EL (cell line): ENCODE results near the gene PHACTR3.

Experiments used
- DNase-seq: peaks from one replicate; pipeline ENCODE4 v3.0.0-alpha.2; 2016

The PHACTR3 gene

DNA sequence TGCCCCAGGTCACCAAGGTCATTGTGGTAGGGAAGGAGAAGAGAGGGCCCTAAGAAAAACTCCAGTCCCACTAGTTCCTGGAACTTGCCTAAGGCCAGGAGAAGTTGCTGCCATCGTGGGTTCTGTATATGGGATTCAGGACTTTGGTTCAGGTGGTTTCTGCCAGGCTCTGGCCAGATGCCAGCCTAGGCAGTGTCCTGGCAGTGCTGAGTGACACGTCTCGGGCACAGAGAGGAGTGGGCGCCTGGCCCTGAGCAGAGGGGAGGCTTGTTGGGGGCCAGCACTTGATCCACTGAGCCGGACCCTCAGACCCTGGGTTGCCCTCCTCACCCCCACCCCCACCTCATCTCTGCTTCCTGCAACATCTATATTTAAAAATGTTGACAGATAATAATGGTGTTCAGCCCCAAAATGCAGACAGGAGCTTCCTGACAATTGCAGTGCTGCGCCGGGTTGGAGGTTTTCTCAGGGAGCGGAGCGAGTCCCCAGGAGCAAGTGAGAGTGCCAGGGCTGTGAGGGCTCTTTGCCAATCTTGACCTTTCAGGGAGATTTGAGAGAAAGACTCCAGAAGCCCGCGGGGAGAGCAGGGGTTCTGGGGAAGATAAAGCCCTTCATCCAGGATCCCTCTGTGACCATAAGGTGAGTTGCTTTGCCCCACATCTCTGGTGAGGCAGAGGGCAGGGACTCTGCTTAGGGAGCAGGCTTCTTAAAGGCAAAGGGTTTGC is 71.9 kb downstream of the PHACTR3 start:
- DNase-seq = no peak

DNA sequence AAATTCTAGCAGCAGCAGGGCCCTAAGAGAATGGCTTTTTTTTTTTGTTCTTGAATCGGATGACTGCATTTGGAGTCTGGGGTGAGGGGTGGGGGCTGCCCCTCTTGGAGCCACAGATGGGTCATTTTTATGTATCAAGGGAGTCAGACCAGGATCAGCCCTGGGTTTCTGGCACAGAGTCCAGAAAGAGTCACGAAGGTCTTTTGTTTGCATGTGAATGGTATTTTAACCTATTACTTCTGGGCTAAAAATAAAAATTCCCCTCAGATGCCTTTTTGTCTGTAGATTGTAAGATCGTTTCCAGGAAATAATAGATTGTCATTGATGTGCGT is 72.5 kb downstream of the PHACTR3 start:
- DNase-seq = no peak

DNA sequence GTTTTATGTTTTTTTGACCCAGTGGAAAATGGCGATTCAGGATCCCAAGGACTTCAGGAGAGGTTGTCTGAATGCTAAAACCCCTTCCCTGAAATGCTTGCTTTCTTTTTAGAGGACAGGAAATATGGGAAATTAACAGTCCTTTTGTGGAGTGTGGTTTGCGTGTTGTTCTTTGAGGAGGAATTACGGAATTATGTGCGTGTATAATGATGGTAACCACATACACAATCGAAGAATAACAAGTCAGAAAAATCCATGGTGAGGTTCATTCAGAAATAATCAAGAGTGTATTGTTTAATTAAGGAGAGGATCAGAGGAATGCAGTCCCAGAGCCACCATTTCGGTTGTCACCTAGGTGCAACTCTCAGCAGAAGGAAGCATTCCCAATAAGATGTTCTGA is 73.2 kb downstream of the PHACTR3 start:
- DNase-seq = no peak

DNA sequence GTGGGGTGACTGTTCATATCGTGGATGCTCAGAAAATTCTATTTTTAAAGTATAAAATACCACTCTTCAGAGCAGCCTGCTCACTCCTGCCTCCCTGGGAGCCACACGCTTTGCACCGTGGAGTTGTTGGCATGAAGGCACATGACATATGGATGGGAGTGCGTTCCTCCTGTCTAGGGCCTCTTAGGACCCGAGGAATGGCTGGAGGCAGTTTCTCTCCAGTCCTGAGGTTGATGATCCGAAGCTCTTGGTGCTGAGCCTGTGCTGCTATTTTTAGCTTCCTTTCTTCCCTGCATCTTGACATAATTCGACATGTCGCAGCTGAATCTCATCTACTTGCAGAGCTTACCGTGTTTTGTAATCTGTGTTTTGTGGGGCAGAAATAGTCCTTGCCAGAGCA is 73.9 kb downstream of the PHACTR3 start:
- no peak for DNase-seq

DNA sequence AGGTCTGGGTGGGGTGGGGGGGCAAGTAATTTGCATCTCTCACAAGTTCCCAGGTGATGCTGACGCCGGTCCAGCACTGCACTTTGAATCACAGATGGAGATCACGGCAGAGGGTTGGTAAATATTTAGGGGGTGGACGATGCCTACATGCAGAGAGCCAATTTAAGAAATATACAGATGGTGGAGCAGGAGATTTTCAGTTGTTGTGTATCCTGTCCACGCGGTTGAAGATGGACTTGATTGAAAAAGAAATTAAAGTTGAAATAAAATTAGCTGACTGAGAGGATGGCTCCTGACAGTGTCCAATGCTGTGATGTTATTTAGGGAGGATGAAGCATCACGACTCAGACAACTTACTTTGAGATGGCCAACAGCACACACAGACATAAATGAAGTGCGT is 74.6 kb downstream of the PHACTR3 start:
- no peak for DNase-seq

DNA sequence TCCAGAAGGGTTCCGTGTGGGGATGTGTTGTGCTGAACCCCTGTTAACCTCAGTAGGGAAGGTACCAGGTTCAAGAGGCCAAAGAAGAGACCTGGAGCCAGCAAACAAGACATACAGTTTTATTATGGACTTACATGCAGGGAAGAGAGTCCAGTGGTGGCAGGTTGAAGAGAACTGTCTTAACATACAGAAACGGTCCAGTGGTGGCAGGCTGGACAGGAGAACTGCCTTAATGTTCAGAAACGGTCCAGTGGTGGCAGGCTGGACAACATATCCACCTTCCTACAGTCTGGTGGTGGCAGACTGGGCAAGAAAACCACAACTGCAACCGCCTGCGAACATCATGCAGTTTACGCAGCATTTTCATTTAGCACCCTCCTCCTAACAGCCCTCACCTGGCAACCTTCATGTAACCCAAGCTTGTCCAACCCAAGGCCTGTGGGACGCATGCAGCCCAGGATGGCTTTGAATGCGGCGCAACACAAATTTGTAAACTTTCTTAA is 75.9 kb downstream of the PHACTR3 start:
- no peak for DNase-seq

DNA sequence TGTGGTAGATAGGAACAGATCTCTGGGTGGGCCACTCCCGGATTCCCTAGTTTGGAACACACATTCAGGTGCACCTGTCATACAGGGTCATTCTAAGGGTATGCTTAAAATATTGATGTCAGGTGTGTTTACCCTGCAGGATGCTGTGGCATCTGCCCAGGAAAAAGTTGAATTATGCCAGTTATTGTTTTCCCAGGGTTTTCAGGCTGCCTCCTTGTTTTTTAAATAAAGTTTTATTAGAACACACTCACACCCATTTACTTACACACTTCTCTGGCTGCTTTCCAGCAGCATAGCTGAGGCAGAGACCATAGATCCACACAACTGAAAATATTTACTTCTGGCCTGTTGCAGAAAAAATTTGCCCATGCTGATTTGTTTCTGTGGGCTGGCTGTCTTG is 76.5 kb downstream of the PHACTR3 start:
- DNase-seq = no peak

DNA sequence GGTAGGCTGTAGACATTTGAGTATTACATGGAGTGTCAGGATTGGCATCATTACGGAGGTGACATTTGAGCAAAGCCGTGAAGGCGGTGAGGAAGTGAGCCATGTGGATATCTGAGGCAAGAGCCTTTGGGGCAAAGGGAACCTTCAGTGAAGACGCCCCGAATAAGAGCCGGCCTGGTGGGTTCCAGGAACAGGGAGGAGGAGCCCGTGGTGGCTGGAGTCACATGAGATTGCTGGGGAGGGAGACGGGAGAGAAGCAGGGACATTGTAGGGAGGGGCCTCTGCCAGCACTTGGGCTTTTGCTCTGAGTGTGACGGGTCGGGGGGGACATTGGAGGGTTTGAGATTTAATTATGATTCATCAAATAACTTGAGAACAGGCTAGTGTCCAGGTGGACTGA is 78.3 kb downstream of the PHACTR3 start:
- DNase-seq = no peak

DNA sequence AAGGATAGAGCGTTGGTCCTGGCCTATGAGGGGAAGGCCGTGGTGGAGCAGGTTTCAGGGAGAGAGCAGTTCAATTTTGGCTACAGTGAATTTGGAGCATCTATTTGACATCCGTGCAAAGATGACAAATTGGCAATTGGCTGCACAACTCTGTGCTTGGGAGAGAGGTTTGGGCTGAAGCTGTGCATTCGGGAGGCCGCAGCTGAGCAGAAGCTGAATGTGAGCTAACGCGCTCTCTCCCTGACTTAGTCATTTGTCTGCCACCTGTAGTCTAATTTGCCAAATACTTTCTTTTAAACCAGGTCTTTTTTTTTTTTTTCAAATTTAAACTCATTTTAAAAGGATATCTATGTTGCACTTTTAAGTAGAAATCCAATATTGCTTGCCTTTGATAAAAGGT is 78.8 kb downstream of the PHACTR3 start:
- DNase-seq = no peak

DNA sequence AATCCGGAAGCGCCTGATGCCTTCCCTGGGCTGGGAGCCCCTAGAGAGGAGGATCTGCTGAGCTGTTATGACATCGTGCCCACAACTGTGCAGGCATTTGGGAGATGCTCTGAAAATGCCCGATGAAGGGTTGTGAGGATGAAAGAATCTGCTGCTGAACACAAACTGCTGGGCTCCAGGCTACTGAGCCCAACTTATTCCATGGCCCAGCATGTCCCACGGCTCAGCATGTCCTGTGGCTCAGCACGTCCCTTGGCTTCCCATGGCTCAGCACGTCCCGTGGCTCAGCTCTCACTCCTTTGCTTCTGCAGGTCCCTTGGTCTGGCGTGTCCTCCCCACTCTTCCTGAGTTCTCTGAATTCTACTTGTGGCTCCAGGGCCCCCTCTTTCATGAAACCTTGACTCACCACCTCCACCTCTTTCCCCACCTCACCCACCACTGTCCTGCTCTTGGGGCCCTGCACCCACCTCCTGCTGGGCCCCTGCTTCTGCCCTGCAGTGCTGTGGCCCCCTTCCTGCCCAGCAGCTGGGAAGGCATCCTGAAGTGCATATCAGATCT is 80.4 kb downstream of the PHACTR3 start:
- no peak for DNase-seq

DNA sequence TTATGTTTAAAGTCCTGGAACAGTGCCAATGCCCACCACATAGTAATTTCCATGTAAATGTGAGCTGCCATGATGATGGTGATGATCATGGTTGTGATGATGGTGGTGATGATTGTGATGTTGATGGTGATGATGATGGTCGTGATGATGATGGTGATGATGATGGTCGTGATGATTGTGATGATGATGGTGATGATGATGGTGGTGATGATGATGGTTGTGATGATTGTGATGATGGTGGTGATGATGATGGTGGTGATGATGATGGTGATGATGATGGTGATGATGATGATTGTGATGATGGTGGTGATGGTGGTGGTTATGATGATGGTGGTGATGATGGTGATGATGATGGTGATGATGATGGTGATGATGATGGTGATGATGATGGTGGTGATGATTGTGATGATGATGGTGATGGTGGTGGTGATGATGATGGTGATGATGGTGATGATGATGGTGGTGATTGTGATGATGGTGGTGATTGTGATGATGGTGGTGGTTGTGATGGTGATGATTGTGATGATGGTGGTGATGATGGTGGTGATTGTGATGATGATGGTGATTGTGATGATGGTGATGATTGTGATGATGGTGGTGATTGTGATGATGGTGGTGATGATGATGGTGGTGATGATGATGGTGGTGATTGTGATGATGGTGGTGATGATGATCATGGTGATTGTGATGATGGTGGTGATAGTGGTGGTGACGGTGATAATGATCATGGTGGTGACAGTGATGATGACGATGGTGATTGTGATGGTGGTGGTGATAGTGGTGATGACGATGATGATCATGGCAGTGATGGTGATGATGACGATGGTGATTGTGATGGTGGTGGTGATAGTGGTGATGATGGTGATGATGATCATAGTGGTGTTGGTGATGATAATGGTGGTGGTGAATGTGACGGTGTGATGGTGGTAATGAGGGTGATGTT is 82.3 kb downstream of the PHACTR3 start:
- no peak for DNase-seq

DNA sequence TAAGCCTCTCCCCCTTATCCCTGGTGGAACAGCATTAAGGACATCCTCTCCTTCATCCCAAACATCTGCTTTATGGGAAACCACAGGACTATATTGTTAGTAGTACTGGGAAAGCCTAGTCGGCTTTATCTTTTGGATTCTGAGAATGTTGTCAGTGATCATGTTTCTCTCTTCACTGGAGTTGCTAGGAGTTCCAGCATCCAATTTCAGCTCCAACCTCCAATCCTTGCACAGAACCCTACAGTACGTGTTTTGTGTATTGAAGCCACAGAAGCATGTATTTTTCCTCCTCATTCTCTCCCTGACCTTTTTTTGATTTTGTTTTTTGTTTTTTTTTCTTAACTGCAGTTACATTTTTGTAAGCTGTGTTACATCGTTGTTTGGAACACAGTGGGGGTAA is 84.0 kb downstream of the PHACTR3 start:
- no peak for DNase-seq

DNA sequence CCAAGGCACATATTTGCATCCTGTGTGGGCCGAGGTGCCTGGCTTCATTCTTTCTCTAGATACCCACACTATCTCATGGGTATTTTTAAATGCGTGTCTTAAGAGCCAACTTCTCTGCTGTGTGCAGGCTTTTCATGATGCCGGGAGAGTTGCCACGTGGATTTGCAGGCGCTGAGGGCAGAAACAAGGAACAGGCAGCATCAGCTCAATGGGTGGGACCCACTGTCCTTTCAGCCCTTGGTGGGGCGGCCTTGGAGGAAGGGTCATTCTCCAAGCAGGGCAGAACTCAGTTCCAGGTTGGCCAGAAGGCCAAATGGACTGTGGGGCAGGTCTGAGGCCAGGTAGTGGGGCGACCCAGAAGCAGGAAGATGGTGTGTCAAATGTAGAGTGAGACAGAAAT is 84.7 kb downstream of the PHACTR3 start:
- DNase-seq = no peak

DNA sequence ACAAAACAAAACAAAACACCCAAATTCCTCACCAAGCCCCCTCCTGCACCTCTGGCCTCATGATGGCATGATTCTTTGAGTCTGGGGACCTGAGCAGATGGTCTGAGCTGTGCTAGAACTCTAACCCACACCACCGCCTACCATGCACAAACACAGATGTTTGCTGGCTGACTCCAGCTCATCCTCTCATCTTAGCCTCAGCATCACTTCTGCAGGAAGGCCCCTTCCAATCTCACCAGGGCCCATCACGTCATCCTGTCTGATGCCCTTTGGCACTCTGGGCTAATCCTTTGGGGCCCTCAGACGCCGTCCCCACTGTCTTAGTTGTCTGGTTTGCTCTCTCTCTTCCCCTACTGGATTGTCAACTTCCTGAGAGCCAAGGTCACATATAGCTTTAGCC is 85.8 kb downstream of the PHACTR3 start:
- DNase-seq = no peak

DNA sequence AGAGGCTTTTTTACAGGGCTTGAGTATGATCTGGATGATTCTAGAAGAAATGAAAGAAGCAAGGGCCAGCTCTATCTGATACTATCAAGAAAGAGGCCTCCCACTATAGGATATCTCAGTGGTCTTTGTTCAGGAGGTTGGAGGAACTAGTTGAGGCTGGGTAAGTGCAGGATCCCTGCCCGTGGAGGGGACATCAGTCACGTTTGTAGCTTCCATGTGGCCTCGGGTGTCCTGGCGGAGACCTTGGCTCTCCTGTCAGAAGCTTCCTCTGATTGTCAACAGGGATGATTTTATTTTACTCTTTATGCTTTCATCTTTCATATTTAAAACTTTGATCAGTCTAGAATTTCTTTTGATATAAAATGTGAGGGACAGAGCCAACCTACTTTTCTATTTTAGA is 86.6 kb downstream of the PHACTR3 start:
- DNase-seq = no peak

DNA sequence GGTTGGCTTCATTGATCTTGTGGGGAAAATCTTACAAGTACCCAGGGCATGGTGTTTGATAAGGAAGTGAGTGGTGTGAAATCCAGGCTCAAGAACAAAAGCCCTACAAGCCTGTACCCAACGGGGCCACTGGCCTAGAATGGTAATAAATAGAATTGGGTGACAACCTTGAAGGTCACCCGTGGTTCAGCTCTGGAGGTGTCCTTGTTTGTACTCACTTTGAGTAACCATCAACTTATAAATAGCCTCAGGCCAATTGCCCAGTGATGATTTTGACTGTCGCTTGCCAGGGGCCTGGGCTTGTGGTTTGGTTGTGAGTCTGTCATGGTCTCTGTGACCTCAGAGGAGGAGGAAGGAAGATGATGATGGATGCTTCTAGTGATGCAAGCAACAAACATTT is 87.8 kb downstream of the PHACTR3 start:
- no peak for DNase-seq

DNA sequence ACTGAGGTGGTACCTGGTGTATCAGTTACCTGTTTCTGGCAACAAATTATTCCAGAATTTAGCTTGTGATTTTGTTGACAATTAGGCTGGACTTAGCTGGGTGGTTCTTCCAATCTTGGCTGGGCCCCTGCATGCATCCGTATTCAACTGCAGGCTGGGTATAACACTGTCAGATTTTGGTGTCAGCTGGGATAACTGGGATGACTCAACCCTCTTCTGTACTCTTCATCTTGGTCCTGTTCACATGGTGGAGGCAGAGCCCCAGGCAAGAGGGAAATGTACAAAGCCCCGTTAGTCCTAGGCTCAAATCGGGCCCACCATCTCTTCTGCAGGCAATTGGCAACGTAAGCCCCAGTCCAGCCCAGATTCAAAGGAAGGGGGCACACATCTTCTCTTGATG is 89.2 kb downstream of the PHACTR3 start:
- no peak for DNase-seq

DNA sequence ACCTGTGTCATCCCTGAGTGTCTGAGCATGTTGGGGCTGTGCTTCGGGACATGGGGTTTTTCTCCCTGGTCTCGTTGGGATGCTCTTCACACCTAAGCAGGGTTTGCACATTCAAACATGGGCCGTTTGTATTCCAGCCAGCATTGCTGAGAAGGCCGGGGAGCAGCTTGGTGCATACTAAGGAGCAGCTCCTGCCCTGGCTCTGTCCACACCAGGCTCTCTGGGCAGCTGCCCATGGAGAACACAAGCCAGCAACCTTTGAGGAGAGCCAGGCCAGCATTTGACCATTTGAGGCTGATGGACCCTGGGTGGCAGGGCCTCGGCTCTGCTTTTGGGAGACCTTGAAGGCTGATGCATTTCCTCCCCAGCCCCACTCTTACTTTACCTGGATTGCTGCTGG is 92.1 kb downstream of the PHACTR3 start:
- DNase-seq = no peak

DNA sequence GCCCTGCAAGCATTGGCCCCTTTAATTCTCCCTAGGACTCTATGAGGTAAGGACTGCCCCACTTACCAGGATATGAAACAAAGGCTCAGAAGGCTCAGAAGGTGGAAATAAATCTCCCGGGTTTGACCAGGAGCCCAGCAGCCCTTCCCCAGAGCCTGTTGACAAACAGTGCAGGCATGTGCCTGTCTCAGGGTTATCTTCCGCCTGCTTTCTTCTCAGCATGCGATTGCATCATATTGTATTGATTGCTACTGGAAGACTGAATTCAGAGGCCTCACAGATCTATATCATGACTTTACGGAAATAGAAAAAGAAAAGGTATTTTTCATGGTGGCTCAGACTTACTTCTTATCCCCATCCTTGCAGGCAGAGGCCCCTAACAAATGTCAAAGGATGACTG is 92.7 kb downstream of the PHACTR3 start:
- no peak for DNase-seq

DNA sequence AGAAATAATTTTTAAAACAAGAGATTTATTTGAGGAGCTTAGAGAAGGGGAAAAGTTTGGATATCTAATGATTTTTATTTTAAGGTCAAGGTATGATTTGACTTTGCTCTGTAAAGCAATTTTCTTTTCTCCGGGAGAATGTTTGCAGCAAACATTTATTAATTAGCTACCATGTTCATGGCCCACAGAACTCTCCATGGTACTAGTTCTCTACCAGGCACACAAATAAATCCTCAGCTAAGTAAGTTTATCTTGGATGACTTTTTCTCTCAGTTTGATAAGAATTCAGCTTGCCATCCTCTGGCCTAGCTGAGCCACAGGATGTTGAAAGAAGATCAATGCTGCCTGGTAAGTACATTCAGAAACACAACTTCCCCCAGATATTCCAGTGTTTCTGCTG is 94.3 kb downstream of the PHACTR3 start:
- DNase-seq = no peak

DNA sequence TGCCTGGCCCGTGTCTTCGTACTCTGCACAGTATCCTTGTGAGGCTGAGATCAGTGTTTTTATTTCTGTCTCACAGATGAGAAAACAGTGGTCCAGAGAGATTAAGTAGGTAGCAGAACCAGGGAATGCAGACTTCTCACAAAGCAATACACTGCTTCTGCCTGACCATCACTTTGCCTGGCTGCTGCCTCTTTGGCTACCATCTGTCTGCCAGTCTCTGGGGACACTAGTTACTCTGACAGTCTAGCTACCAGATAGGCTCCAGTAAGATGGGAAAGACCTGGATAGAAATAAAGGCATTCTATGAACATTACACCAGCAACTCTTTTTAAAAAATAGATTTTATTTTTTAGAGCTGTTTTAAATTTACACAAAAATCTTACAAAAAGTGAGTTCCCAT is 96.9 kb downstream of the PHACTR3 start:
- DNase-seq = no peak

DNA sequence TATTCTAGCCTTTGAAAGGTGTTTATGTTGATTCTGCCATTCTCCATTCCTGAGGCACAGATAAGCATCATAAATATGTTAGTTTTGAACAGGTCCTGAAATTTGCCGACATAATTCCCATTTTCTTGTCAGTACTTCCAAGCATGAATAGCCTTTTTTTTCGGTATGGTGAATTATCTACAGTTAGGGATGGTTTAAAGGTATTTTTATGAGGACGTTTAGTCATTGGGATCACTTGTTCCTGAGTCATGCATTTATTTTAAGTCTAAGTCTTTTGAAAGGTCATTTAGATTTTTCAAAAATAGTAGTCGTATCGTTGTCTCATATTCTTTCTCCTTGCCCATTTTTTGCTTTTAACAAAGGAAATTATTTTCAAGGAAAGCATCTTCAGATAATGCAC is 98.7 kb downstream of the PHACTR3 start:
- DNase-seq = no peak

DNA sequence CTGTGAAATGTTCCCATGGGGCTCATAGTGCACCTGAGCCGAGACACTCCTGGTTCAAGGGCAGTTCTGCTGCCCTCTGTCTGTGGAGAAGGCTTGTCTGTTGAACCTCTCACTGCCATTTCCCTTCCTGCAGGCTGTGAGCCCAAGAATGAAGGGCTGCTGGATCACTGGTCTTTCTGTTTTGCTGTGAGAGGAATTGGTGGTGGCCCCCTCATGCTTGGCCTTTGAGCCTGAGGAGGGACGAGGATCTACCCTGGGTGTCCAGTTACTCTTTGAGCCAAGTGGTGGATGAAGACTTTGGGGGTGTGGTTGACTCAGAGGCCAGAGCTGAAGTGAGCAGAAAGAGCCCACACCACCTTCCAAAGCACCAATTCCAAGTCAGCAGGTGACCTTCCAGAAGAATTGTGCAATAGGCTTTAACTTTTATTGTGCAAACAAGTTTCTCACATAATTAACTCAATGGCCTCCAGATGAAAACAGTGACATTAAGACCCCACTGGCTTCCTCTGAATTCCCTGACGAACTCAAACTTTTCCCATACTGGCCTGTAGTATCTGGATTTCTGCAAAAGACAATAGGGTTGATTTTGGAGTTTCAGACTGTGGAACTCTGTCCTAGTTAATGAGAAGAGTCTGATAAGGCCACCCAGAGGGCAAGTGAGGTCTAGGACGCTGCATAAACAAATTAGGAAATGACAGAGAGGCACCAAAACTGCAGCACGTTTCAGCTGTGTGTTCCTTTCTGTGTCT is 101.5 kb downstream of the PHACTR3 start:
- no peak for DNase-seq

DNA sequence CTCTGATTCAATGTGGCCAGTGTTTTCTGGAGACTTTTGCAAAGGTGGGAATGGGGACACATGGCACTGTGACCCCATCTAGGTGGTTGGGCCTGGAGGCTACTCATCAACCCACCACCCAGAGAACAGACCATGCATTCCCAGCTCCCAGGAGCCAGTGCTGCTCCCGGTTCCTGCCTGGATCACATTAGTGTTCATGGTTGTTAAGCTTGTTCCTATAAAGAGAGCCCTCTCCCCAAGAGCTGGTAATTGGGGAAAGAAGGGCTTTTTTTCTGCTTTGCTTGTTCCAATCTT is 102.0 kb downstream of the PHACTR3 start:
- DNase-seq = no peak
